SU-DHL-6 (cell line): Measurements from ENCODE around the gene DOCK1.

Experiments
- EZH2phosphoT487 ChIP-seq: fragments of 200-600 bp; sonication (generic), shearing (Covaris generic); conservative IDR thresholded peaks from 2 replicates; pipeline ENCODE4 v1.6.1; 2018; ENCODE audit warnings: mild to moderate bottlenecking, antibody characterized with exemption, low read length, moderate library complexity, mixed read lengths
- TF ChIP-seq, protein P1 (sequence below): fragments of 200-600 bp; sonication (generic); IDR thresholded peaks from one replicate; pipeline ENCODE4 v1.5.1; 2017; ENCODE audit warnings: antibody characterized with exemption, mild to moderate bottlenecking, low read length, moderate library complexity; ENCODE audit not compliant: insufficient read depth, poor library complexity, severe bottlenecking

DNA sequence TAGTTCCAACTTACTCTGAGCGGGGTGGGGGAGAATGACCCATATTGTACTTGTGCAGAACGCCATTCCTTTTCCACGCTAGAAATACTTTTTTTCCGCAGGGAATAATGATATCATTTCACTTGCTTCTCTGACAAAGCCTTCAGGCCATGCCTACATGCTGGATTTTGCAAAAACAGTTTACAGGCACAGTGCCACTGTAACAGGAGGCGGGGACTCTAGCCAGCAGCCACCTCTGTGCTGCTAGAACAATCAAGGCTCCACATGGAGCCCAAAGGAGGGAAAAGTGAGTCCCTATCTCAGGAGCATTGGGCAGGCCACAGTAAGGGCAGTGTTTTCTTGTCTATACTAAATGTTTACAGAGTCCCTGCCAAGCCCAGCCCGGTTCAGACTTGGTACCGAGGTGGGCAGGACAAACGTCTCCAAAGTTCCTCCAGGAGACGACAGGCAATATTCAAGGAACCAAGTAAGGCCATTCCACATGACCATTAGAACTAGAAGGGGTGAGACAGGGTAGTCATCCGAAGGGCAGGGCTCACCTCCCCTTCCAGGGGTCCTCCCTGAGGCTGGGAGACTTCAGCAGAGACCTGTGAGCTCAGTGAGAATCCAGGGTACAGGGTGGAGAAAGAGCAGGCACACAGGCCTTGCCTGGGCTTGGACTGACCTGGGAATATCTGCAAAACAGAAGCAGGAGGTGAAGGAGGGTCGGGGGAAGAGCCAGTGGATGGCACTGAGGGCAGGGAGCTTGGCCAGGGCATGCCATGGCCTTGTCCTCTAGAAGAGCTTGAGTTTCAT is 553.0 kb downstream of the DOCK1 start:
- TF ChIP-seq, protein P1, sequence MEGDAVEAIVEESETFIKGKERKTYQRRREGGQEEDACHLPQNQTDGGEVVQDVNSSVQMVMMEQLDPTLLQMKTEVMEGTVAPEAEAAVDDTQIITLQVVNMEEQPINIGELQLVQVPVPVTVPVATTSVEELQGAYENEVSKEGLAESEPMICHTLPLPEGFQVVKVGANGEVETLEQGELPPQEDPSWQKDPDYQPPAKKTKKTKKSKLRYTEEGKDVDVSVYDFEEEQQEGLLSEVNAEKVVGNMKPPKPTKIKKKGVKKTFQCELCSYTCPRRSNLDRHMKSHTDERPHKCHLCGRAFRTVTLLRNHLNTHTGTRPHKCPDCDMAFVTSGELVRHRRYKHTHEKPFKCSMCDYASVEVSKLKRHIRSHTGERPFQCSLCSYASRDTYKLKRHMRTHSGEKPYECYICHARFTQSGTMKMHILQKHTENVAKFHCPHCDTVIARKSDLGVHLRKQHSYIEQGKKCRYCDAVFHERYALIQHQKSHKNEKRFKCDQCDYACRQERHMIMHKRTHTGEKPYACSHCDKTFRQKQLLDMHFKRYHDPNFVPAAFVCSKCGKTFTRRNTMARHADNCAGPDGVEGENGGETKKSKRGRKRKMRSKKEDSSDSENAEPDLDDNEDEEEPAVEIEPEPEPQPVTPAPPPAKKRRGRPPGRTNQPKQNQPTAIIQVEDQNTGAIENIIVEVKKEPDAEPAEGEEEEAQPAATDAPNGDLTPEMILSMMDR, result no peak
- no peak for TF ChIP-seq EZH2phosphoT487
